IMR-90 (cell line): Measurements from ENCODE around the gene CDK6.

ENCODE experiments used
- CEBPB ChIP-seq: IDR thresholded peaks from 2 replicates; pipeline ENCODE4 v1.6.1; 2012; ENCODE audit warnings: low read depth, low read length, improper control_type of control experiment
- CTCF ChIP-seq: conservative IDR thresholded peaks from 2 replicates; pipeline ENCODE4 v1.5.1; 2012; ENCODE audit warnings: mild to moderate bottlenecking, low read depth, low read length, improper control_type of control experiment
- MAZ ChIP-seq: IDR thresholded peaks from 2 replicates; pipeline ENCODE4 v1.6.1; 2012; ENCODE audit warnings: low read depth, mild to moderate bottlenecking, low read length, improper control_type of control experiment, moderate library complexity, borderline replicate concordance
- SMC3 ChIP-seq: fragments of 150-350 bp; IDR thresholded peaks from 2 replicates; pipeline ENCODE4 v1.6.1; 2016; ENCODE audit warnings: low read depth, mild to moderate bottlenecking, antibody characterized with exemption, low read length, moderate library complexity

DNA sequence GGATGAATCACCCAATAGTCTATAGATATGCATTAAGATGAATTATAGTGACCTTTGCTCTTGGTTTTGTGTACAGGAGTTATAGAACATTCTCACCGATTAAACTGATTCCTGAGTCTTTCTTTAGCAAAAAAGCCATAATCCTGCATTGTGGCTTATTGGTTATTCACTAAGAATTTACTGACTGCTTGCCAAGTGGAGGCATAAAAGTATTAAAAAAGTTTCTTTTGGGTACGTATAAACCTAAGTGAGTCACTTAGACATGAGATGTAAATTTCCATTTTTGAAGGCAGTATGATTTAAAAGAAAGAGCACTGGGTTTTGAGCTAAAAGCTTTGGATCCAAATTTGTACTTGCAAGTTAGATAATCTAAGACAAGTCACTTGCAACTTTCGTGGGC is 100.7 kb downstream of the CDK6 start:
- no peak for TF ChIP-seq MAZ
- no peak for TF ChIP-seq CTCF
- TF ChIP-seq CEBPB: no peak
- no peak for TF ChIP-seq SMC3
